Fibroblast of pulmonary artery (primary cell): ENCODE results near the gene ALG12.

Source experiments
- DNase-seq: peaks from one replicate; pipeline ENCODE4 v3.0.0-alpha.2; 2010; ENCODE audit warnings: low read depth
- H3K4me3 ChIP-seq: replicated peaks from 2 replicates; pipeline ENCODE4 v1.5.1; 2011; ENCODE audit warnings: low read depth, mild to moderate bottlenecking, control low read depth, low read length, moderate library complexity
- TF ChIP-seq, protein P1 (sequence below): IDR thresholded peaks from 2 replicates; pipeline ENCODE4 v1.5.1; 2011; ENCODE audit warnings: mild to moderate bottlenecking, control low read depth, low read length, inconsistent platforms; ENCODE audit errors: missing control alignments

ALG12 gene

DNA sequence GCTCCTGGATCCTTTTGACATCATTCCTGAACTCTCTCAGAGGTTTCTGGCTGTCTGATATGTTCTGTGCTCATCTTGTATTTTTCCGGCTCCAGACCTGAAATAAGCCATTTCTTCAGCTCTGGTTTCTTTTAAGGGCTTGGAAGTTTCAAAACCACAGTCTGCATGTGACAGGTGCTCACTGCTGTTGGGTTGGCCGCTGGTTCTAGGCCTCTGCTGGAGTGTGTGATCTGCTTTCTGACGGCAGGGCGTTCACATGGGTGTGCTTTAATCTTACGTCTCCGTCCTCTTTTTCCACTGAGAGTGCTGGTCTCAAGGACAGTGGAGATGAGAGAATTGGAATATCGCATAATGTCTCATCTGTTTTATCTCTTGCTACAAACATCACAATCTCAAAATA is 54.3 kb downstream of the ALG12 start:
- DNase-seq, result no peak
- no peak overlapping the region for H3K4me3 ChIP-seq
- TF ChIP-seq, protein P1, sequence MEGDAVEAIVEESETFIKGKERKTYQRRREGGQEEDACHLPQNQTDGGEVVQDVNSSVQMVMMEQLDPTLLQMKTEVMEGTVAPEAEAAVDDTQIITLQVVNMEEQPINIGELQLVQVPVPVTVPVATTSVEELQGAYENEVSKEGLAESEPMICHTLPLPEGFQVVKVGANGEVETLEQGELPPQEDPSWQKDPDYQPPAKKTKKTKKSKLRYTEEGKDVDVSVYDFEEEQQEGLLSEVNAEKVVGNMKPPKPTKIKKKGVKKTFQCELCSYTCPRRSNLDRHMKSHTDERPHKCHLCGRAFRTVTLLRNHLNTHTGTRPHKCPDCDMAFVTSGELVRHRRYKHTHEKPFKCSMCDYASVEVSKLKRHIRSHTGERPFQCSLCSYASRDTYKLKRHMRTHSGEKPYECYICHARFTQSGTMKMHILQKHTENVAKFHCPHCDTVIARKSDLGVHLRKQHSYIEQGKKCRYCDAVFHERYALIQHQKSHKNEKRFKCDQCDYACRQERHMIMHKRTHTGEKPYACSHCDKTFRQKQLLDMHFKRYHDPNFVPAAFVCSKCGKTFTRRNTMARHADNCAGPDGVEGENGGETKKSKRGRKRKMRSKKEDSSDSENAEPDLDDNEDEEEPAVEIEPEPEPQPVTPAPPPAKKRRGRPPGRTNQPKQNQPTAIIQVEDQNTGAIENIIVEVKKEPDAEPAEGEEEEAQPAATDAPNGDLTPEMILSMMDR, result no peak

- DNase-seq, result no peak
Observed at GRCh38 chr22:49862496-49862776, 55.8 kb downstream of the ALG12 start.

GRCh38 chr22:49861642-49862495 is 56.4 kb downstream of the ALG12 start:
- H3K4me3 ChIP-seq, result no peak overlapping the region
- TF ChIP-seq, protein P1, result no peak
- peak; percentile 23 for DNase-seq

More at GRCh38 chr22:49862496-49862776, 55.8 kb downstream of the ALG12 start:
- H3K4me3 ChIP-seq, result no peak overlapping the region
- TF ChIP-seq, protein P1, result no peak

DNA sequence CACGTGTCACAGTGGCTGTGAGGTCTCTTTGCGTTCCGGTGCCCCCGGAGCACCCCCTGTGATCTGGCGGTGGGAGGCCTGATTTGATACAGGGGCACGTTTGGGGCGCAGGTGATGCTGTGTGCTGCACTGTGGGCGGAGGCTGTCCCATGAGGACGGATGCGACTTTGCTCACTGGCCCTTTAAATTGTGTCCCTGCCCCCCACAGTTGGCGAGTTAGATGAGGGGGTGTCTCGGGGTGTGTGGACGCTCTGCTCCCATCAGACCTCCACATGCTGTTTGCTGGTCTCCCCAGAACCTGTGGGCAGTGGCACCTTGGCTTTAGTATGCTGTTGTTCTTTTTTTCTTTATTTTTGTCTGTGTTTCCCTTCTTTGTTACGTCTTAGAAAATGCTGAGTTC is 59.4 kb downstream of the ALG12 start:
- TF ChIP-seq, protein P1, result no peak
- DNase-seq, result no peak
- H3K4me3 ChIP-seq, result no peak overlapping the region

DNA sequence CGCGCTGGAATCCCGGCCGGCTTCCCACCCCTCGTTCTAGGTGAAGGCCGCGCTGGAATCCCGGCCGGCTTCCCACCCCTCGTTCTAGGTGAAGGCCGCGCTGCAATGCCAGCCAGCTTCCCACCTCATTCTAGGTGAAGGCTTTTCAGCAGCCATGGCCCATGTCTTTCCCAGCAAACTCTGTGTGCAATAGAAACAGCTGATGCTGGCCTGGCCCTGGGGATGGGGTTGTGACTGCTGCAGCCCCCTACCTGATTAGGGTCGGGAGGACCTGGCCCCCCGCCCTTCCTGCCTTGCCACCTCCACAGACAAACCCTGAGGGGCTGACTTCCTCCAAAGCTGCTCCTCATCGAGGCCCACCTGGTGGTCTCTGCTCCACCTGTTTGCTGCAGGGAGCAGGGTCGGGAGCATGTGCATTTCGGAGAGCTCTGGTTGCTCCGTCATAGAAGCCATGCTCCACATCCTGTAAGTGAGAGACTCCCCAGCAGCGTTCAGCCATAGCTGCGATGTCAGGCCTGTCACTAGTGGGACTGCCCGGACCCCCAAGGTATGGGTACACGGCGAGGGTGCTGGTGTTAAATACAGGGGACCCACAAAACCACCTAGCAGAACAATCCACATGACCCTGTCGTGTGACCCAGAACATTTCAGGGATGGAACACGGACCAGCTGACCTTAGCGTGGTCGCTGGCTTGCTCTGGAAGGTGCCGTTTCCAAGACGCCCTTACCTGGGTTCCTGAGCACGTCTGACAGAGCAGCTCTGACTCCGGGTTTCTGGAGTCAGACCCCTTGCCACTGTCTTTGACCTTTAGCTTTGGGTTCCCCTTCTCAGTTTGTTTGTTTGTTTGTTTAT is 61.2 kb downstream of the ALG12 start:
- TF ChIP-seq, protein P1, result no peak
- no peak overlapping the region for H3K4me3 ChIP-seq
- DNase-seq, result no peak

GRCh38 chr22:49856343-49856742 is 61.9 kb downstream of the ALG12 start:
- TF ChIP-seq, protein P1, result no peak
- no peak overlapping the region for H3K4me3 ChIP-seq
- no peak for DNase-seq
